Type B pancreatic cell (in vitro differentiated cells): ENCODE data around the gene DYNC2LI1. TPM values are rescaled to one million over a fixed set of nuclear protein-coding genes. Genes with fewer than 3 reads are reported as not detected.

Experiments
- DNase-seq: peaks from one replicate; pipeline ENCODE4 v3.0.0; 2021; ENCODE audit warnings: mixed read lengths; ENCODE audit not compliant: unreplicated experiment; ENCODE audit errors: extremely low spot score
- H3K27ac Mint-ChIP-seq: 2 replicates; pipeline ENCODE4 v1.8.0; 2021; ENCODE audit warnings: mild to moderate bottlenecking, mixed read lengths
- H3K27me3 Mint-ChIP-seq: 2 replicates; pipeline ENCODE4 v1.8.0; 2021; ENCODE audit warnings: mixed read lengths
- H3K36me3 Mint-ChIP-seq: 2 replicates; pipeline ENCODE4 v1.8.0; 2021; ENCODE audit warnings: mixed read lengths
- H3K4me1 Mint-ChIP-seq: one replicate; pipeline ENCODE4 v1.8.0; 2021; ENCODE audit warnings: mixed read lengths; ENCODE audit not compliant: unreplicated experiment
- H3K4me3 Mint-ChIP-seq: 2 replicates; pipeline ENCODE4 v1.8.0; 2021; ENCODE audit warnings: mild to moderate bottlenecking, mixed read lengths
- H3K9me3 Mint-ChIP-seq: 2 replicates; pipeline ENCODE4 v1.8.0; 2021; ENCODE audit warnings: mixed read lengths
- CTCF ChIP-seq: fragments of 200-600 bp; sonication (generic); conservative IDR thresholded peaks from 2 replicates; pipeline ENCODE4 v1.5.0; 2021; ENCODE audit warnings: antibody characterized with exemption, mild to moderate bottlenecking
- total RNA-seq: library from RNA; stranded (reverse); gene quantifications from 2 replicates; pipeline ENCODE4 v1.2.1, GENCODE V29; 2021; ENCODE audit warnings: low replicate concordance

The DYNC2LI1 gene
- total RNA-seq, 1 donor from 2014 or later: 22.0 TPM

GRCh38 chr2:43792653-43793052 lies 18.8 kb downstream of the DYNC2LI1 start:
- Mint-ChIP-seq H3K27ac (no peak overlapping the region), H3K27me3 (no peaks in the 10 kb centered on the region), H3K9me3 (no peaks in the 10 kb centered on the region), H3K36me3 (peaks cover 18% of the 10 kb centered on the region), H3K4me3 (no peak overlapping the region), H3K4me1 (no peaks in the 10 kb centered on the region)
- no peak for TF ChIP-seq CTCF
- DNase-seq: no peak

GRCh38 chr2:43794956-43795355 lies 21.1 kb downstream of the DYNC2LI1 start:
- H3K4me1 Mint-ChIP-seq: no peaks in the 10 kb centered on the region
- H3K27me3 Mint-ChIP-seq: no peaks in the 10 kb centered on the region
- DNase-seq: no peak
- H3K36me3 Mint-ChIP-seq: peaks cover 14% of the 10 kb centered on the region
- H3K9me3 Mint-ChIP-seq: no peaks in the 10 kb centered on the region
- TF ChIP-seq CTCF: no peak
- H3K27ac Mint-ChIP-seq: no peak overlapping the region
- H3K4me3 Mint-ChIP-seq: no peak overlapping the region

GRCh38 chr2:43796206-43796605 lies 22.4 kb downstream of the DYNC2LI1 start:
- Mint-ChIP-seq H3K36me3 (peaks cover 10% of the 10 kb centered on the region), H3K4me1 (no peaks in the 10 kb centered on the region), H3K9me3 (no peaks in the 10 kb centered on the region), H3K27ac (no peak overlapping the region), H3K27me3 (no peaks in the 10 kb centered on the region), H3K4me3 (no peak overlapping the region)
- no peak for DNase-seq
- TF ChIP-seq CTCF: no peak

- H3K27ac Mint-ChIP-seq: no peak overlapping the region
- no peaks in the 10 kb centered on the region for H3K27me3 Mint-ChIP-seq
- DNase-seq: no peak
- no peak overlapping the region for H3K4me3 Mint-ChIP-seq
- no peaks in the 10 kb centered on the region for H3K4me1 Mint-ChIP-seq
- peak; percentile 55 for TF ChIP-seq CTCF
- H3K36me3 Mint-ChIP-seq: peaks cover 12% of the 10 kb centered on the region
- no peaks in the 10 kb centered on the region for H3K9me3 Mint-ChIP-seq
Observed at GRCh38 chr2:43798300-43798699, 24.5 kb downstream of the DYNC2LI1 start.

GRCh38 chr2:43800894-43801293 lies 27.1 kb downstream of the DYNC2LI1 start:
- no peak for DNase-seq
- no peak for TF ChIP-seq CTCF
- H3K27me3 Mint-ChIP-seq: no peaks in the 10 kb centered on the region
- H3K9me3 Mint-ChIP-seq: no peaks in the 10 kb centered on the region
- no peak overlapping the region for H3K27ac Mint-ChIP-seq
- no peak overlapping the region for H3K4me3 Mint-ChIP-seq
- peaks cover 11% of the 10 kb centered on the region for H3K36me3 Mint-ChIP-seq
- H3K4me1 Mint-ChIP-seq: no peaks in the 10 kb centered on the region

GRCh38 chr2:43802135-43802534 lies 28.3 kb downstream of the DYNC2LI1 start:
- H3K27ac Mint-ChIP-seq: no peak overlapping the region

More at GRCh38 chr2:43802135-43802534, 28.3 kb downstream of the DYNC2LI1 start:
- no peak overlapping the region for H3K4me3 Mint-ChIP-seq
- H3K36me3 Mint-ChIP-seq: peaks cover 11% of the 10 kb centered on the region
- H3K27me3 Mint-ChIP-seq: no peaks in the 10 kb centered on the region
- DNase-seq: no peak
- H3K4me1 Mint-ChIP-seq: no peaks in the 10 kb centered on the region
- TF ChIP-seq CTCF: no peak
- no peaks in the 10 kb centered on the region for H3K9me3 Mint-ChIP-seq
